GM23338 (cell line): Measurements from ENCODE around the gene BMS1. TPM values are rescaled to one million over a fixed set of nuclear protein-coding genes. Genes with fewer than 3 reads are reported as not detected.

ENCODE experiments used
- ATAC-seq: fragments of 200-7000 bp; cut with Tn5 transposase; 3 replicates; pipeline ENCODE4 v1.9.1; 2020
- DNase-seq: peaks from one replicate; pipeline ENCODE4 v3.0.0-alpha.2; 2015; ENCODE audit warnings: low spot score
- H2AFZ ChIP-seq: fragments of 200-600 bp; sonication (generic); 2 replicates; pipeline ENCODE4 v1.8.0; 2016; ENCODE audit warnings: antibody characterized with exemption, mild to moderate bottlenecking, moderate library complexity
- H3F3A ChIP-seq: fragments of 200-600 bp; sonication (generic); replicated peaks from 2 replicates; pipeline ENCODE4 v1.8.0; 2017; ENCODE audit warnings: antibody characterized with exemption, mixed run types, low read depth
- H3K27ac ChIP-seq: fragments of 200-600 bp; sonication (generic); 2 replicates; pipeline ENCODE4 v1.6.1; 2016; ENCODE audit warnings: low read depth
- H3K27me3 ChIP-seq: fragments of 200-600 bp; sonication (generic); 2 replicates; pipeline ENCODE4 v1.8.0; 2016; ENCODE audit warnings: mild to moderate bottlenecking, mixed run types, moderate library complexity; ENCODE audit not compliant: insufficient read depth
- H3K36me3 ChIP-seq: fragments of 200-600 bp; sonication (generic); 2 replicates; pipeline ENCODE4 v1.8.0; 2016; ENCODE audit warnings: mild to moderate bottlenecking; ENCODE audit not compliant: insufficient read depth
- H3K4me1 ChIP-seq: fragments of 200-600 bp; sonication (generic); 2 replicates; pipeline ENCODE4 v1.8.0; 2016; ENCODE audit warnings: mild to moderate bottlenecking, moderate library complexity; ENCODE audit not compliant: insufficient read depth
- H3K4me2 ChIP-seq: fragments of 200-600 bp; sonication (generic); 2 replicates; pipeline ENCODE4 v1.7.1; 2017; ENCODE audit warnings: mixed run types
- H3K4me3 ChIP-seq: fragments of 200-600 bp; sonication (generic); 2 replicates; pipeline ENCODE4 v1.6.1; 2016; ENCODE audit warnings: mixed run types
- H3K79me2 ChIP-seq: fragments of 200-600 bp; sonication (generic); replicated peaks from 2 replicates; pipeline ENCODE4 v1.8.0; 2017; ENCODE audit warnings: mild to moderate bottlenecking; ENCODE audit not compliant: insufficient read depth
- H3K9me2 ChIP-seq: fragments of 200-600 bp; sonication (generic); 2 replicates; pipeline ENCODE4 v1.8.0; 2017; ENCODE audit not compliant: insufficient read depth
- H4K20me1 ChIP-seq: fragments of 200-600 bp; sonication (generic); replicated peaks from 2 replicates; pipeline ENCODE4 v1.8.0; 2017; ENCODE audit warnings: mild to moderate bottlenecking; ENCODE audit not compliant: insufficient read depth
- H3K27ac Mint-ChIP-seq: 2 replicates; pipeline ENCODE4 v1.8.0; 2020; ENCODE audit warnings: inconsistent platforms, mild to moderate bottlenecking, moderate library complexity, mixed read lengths
- H3K27me3 Mint-ChIP-seq: 3 replicates; pipeline ENCODE4 v1.8.0; 2022; ENCODE audit warnings: low read depth, mild to moderate bottlenecking, moderate library complexity, mixed read lengths, inconsistent platforms; ENCODE audit not compliant: insufficient read depth, poor library complexity
- H3K36me3 Mint-ChIP-seq: 3 replicates; pipeline ENCODE4 v1.8.0; 2021; ENCODE audit warnings: low read depth, mild to moderate bottlenecking, inconsistent platforms, moderate library complexity, mixed read lengths
- H3K4me1 Mint-ChIP-seq: 3 replicates; pipeline ENCODE4 v1.8.0; 2020; ENCODE audit warnings: mild to moderate bottlenecking, inconsistent platforms, mixed read lengths
- H3K4me3 Mint-ChIP-seq: 3 replicates; pipeline ENCODE4 v1.8.0; 2021; ENCODE audit warnings: moderate library complexity, mild to moderate bottlenecking, inconsistent platforms, mixed read lengths
- H3K9me3 Mint-ChIP-seq: 3 replicates; pipeline ENCODE4 v1.8.0; 2020; ENCODE audit warnings: moderate library complexity, mild to moderate bottlenecking, inconsistent platforms, mixed read lengths
- CREB1 ChIP-seq: fragments of 250-450 bp; sonication (Bioruptor Pico); IDR thresholded peaks from 2 replicates; pipeline ENCODE4 v1.5.0; 2020; ENCODE audit warnings: low read depth, mild to moderate bottlenecking, moderate library complexity
- CTCF ChIP-seq, 2 experiments: fragments of 200-600 bp in 1 of 2; sonication (generic) in 1 of 2; conservative IDR thresholded peaks; 2 replicates each; pipeline versions ENCODE4 v1.5.1 to v1.6.1; 2016 to 2017; ENCODE audit warnings: antibody characterized with exemption in 2 of 2, low read depth in 2 of 2, mild to moderate bottlenecking in 2 of 2, moderate library complexity in 1 of 2
- EZH2 ChIP-seq: fragments of 200-600 bp; sonication (generic); IDR thresholded peaks from one replicate; pipeline ENCODE4 v1.8.0; 2017; ENCODE audit warnings: antibody characterized with exemption, mild to moderate bottlenecking, low read depth; ENCODE audit not compliant: unreplicated experiment
- REST ChIP-seq: IDR thresholded peaks from one replicate; pipeline ENCODE4 v1.6.1; 2018; ENCODE audit warnings: antibody characterized with exemption; ENCODE audit not compliant: unreplicated experiment
- ZNF114 ChIP-seq: fragments of 250-450 bp; sonication (Bioruptor Pico); IDR thresholded peaks from 2 replicates; pipeline ENCODE4 v1.5.0; 2020; ENCODE audit warnings: mild to moderate bottlenecking, moderate library complexity
- polyA plus RNA-seq: library from polyadenylated mRNA; unstranded; fragments of >200 nt; fragmentation: Nextera tagmentation; extraction: Ambion mirVana; gene quantifications from 2 replicates; pipeline ENCODE4 v1.2.1, GENCODE V29; 2016
- total RNA-seq: library from RNA; depleted of rRNA; stranded (reverse); fragments of >200 nt; shearing (Covaris generic); gene quantifications from 2 replicates; pipeline ENCODE4 v1.2.3, GENCODE V29; 2014

Gene BMS1
- total and polyA plus RNA-seq, 2 experiments from 2014 or later, result 26.4 to 37.7 TPM

GRCh38 chr10:42744134-42744701, 38.4 kb upstream of the BMS1 start (continued):
- peak in 1 of 2 experiments; percentile 37; a peak in 2 of 4 replicates for TF ChIP-seq CTCF (conservative IDR thresholded peaks at IDR 0.05; ENCODE audit: low read depth in 2 of 2)
- TF ChIP-seq ZNF114, result no peak

GRCh38 chr10:42753126-42753506, 29.5 kb upstream of the BMS1 start:
- TF ChIP-seq CREB1 (CRISPR knock-in tag) (peak; percentile 39; the same call in 1 of the 2 replicates), REST (no peak), EZH2 (no peak), CTCF (conservative IDR thresholded peaks at IDR 0.05; ENCODE audit: low read depth in 2 of 2) (peak; percentile 75 to 79)
- Mint-ChIP-seq H3K9me3 (peaks cover 12% of the 10 kb centered on the region; the same call in 2 of the 3 replicates), H3K4me1 (no peaks in the 10 kb centered on the region), H3K4me3 (peak overlapping the region; percentile 76), H3K36me3 (no peaks in the 10 kb centered on the region; the same call in 2 of the 3 replicates), H3K27me3 (peaks cover 62% of the 10 kb centered on the region), H3K27ac (no peak overlapping the region)
- Histone ChIP-seq H3K4me2 (peak overlapping the region; percentile 92), H3K9me2 (no peaks in the 10 kb centered on the region), H3K27me3 (peaks cover 69% of the 10 kb centered on the region), H3K27ac (no peak overlapping the region), H3K36me3 (no peaks in the 10 kb centered on the region), H2AFZ (peak overlapping the region; percentile 99), H3F3A (no peaks in the 10 kb centered on the region), H4K20me1 (no peaks in the 10 kb centered on the region; the same call in 1 of the 2 replicates), H3K79me2 (no peaks in the 10 kb centered on the region), H3K4me1 (no peaks in the 10 kb centered on the region), H3K4me3 (peak overlapping the region; percentile 74)
- DNase-seq (peak; percentile 91), ATAC-seq (peak; percentile 77)
